IMR-90 (cell line): Measurements from ENCODE around the gene TPD52L2. TPM values are rescaled to one million over a fixed set of nuclear protein-coding genes. Genes with fewer than 3 reads are reported as not detected.

Source experiments
- ATAC-seq: fragments of 200-7000 bp; cut with Tn5 transposase; 2 replicates; pipeline ENCODE4 v1.9.1; 2020; ENCODE audit warnings: low read depth, mild to moderate bottlenecking, moderate library complexity
- BruUV-seq: library from RNA; stranded (reverse); fragments of 400-500 nt; replicated peaks from 2 replicates; lab custom pipeline; 2021; lab: Mats Ljungman, UMichigan
- CTCF ChIA-PET: fragments of 300-600 bp; formaldehyde crosslinking; extraction: SDS; loops from one replicate; lab custom pipeline; 2021; ENCODE audit warnings: antibody characterized with exemption; lab: Yijun Ruan, JAX
- POLR2A ChIA-PET: fragments of 300-600 bp; sonication (Branson Sonifier 250); formaldehyde crosslinking; loops from one replicate; lab custom pipeline; 2022; ENCODE audit warnings: antibody characterized with exemption; ENCODE audit not compliant: unreplicated experiment; lab: Charles Lee
- DNase-seq: peaks from one replicate; pipeline ENCODE4 v3.0.0; 2013
- H2AFZ ChIP-seq: replicated peaks from 2 replicates; pipeline ENCODE3; 2013; ENCODE audit warnings: low read length, mild to moderate bottlenecking; ENCODE audit not compliant: poor library complexity
- H2AK5ac ChIP-seq: 2 replicates; pipeline ENCODE4 v1.6.1; 2013; ENCODE audit warnings: low read depth, low read length, inconsistent platforms
- H2AK9ac ChIP-seq: replicated peaks from 2 replicates; pipeline ENCODE3; 2013; ENCODE audit warnings: mild to moderate bottlenecking, low read depth, low read length, moderate library complexity; ENCODE audit not compliant: poor library complexity
- H2BK120ac ChIP-seq: 2 replicates; pipeline ENCODE4 v1.6.1; 2013; ENCODE audit warnings: low read depth, low read length, inconsistent platforms
- H2BK15ac ChIP-seq: 3 replicates; pipeline ENCODE4 v1.6.1; 2013; ENCODE audit warnings: low read depth, low read length, inconsistent platforms
- H2BK20ac ChIP-seq: 2 replicates; pipeline ENCODE4 v1.6.1; 2013; ENCODE audit warnings: low read depth, mild to moderate bottlenecking, inconsistent platforms, low read length, moderate library complexity
- H2BK5ac ChIP-seq: 2 replicates; pipeline ENCODE4 v1.6.1; 2013; ENCODE audit warnings: mild to moderate bottlenecking, low read depth, low read length, inconsistent platforms; ENCODE audit not compliant: poor library complexity, severe bottlenecking
- H3K14ac ChIP-seq: replicated peaks from 2 replicates; pipeline ENCODE4 v1.6.1; 2013; ENCODE audit warnings: low read depth, low read length, inconsistent platforms
- H3K18ac ChIP-seq: 2 replicates; pipeline ENCODE4 v1.6.1; 2013; ENCODE audit warnings: low read depth, low read length, control low read depth
- H3K23ac ChIP-seq: 2 replicates; pipeline ENCODE4 v1.6.1; 2013; ENCODE audit warnings: low read depth, low read length, inconsistent platforms
- H3K27ac ChIP-seq: 2 replicates; pipeline ENCODE4 v1.5.1; 2013; ENCODE audit warnings: mild to moderate bottlenecking, control low read depth, low read length; ENCODE audit not compliant: insufficient read depth
- H3K27me3 ChIP-seq: 2 replicates; pipeline ENCODE4 v1.6.1; 2013; ENCODE audit warnings: low read length; ENCODE audit not compliant: control insufficient read depth, insufficient read depth
- H3K36me3 ChIP-seq: 2 replicates; pipeline ENCODE4 v1.6.1; 2013; ENCODE audit warnings: low read length, mixed read lengths; ENCODE audit not compliant: control insufficient read depth, insufficient read depth
- H3K4ac ChIP-seq: 2 replicates; pipeline ENCODE4 v1.6.1; 2013; ENCODE audit warnings: low read depth, low read length, inconsistent platforms
- H3K4me1 ChIP-seq: 2 replicates; pipeline ENCODE4 v1.6.1; 2013; ENCODE audit warnings: low read length, mixed read lengths; ENCODE audit not compliant: control insufficient read depth, insufficient read depth
- H3K4me2 ChIP-seq: 2 replicates; pipeline ENCODE4 v1.6.1; 2013; ENCODE audit warnings: low read depth, mild to moderate bottlenecking, control low read depth, low read length, moderate library complexity
- H3K4me3 ChIP-seq: 2 replicates; pipeline ENCODE4 v1.5.1; 2013; ENCODE audit warnings: low read depth, mild to moderate bottlenecking, control low read depth, low read length, moderate library complexity; ENCODE audit not compliant: insufficient read depth
- H3K56ac ChIP-seq: 2 replicates; pipeline ENCODE4 v1.6.1; 2013; ENCODE audit warnings: low read length, inconsistent platforms; ENCODE audit not compliant: insufficient read depth; ENCODE audit errors: extremely low read depth
- H3K79me1 ChIP-seq, 2 experiments: 2 replicates each; pipeline ENCODE4 v1.6.1; 2013; ENCODE audit warnings: low read length in 2 of 2, inconsistent platforms in 1 of 2, low read depth in 1 of 2
- H3K9ac ChIP-seq: 2 replicates; pipeline ENCODE4 v1.6.1; 2013; ENCODE audit warnings: low read depth, low read length, control low read depth
- H3K9me1 ChIP-seq: 2 replicates; pipeline ENCODE4 v1.6.1; 2013; ENCODE audit warnings: low read length, inconsistent platforms; ENCODE audit not compliant: insufficient read depth
- H3K9me3 ChIP-seq: 2 replicates; pipeline ENCODE4 v1.6.1; 2013; ENCODE audit warnings: low read length; ENCODE audit not compliant: control insufficient read depth, insufficient read depth
- H4K20me1 ChIP-seq: 2 replicates; pipeline ENCODE4 v1.6.1; 2013; ENCODE audit warnings: low read length, inconsistent platforms; ENCODE audit not compliant: insufficient read depth
- H4K5ac ChIP-seq: 2 replicates; pipeline ENCODE4 v1.6.1; 2013; ENCODE audit warnings: mild to moderate bottlenecking, low read depth, low read length, control low read depth
- H4K8ac ChIP-seq, 2 experiments: 2 replicates each; pipeline ENCODE4 v1.6.1; 2013; ENCODE audit warnings: low read depth in 2 of 2, low read length in 2 of 2, control low read depth in 1 of 2, inconsistent platforms in 1 of 2
- H4K91ac ChIP-seq: 2 replicates; pipeline ENCODE4 v1.6.1; 2013; ENCODE audit warnings: low read depth, low read length, inconsistent platforms; ENCODE audit not compliant: insufficient read depth
- SMC3 ChIP-seq: fragments of 150-350 bp; IDR thresholded peaks from 2 replicates; pipeline ENCODE4 v1.6.1; 2016; ENCODE audit warnings: low read depth, mild to moderate bottlenecking, antibody characterized with exemption, low read length, moderate library complexity
- WGBS, 2 experiments: methylation state at CpG; one replicate each; pipeline versions ENCODE4 v1.1.5 to v1.1.7; 2013; ENCODE audit warnings: missing lambda C conversion rate in 2 of 2; ENCODE audit not compliant: insufficient read length in 1 of 2; ENCODE audit errors: extremely low coverage in 2 of 2; 5-methylcytosine and 5-hydroxymethylcytosine counted together
- dilution Hi-C: fragments of 300-500 bp; cut with HindIII; formaldehyde crosslinking; loops from one replicate; pipeline ENCODE4 v1.14.3; 2018; ENCODE audit warnings: low sequenced_read_pairs; ENCODE audit not compliant: unreplicated experiment
- in situ Hi-C: fragments of 300-500 bp; cut with MboI; formaldehyde crosslinking; loops from 3 replicates; pipeline ENCODE4 v1.14.3; 2019; ENCODE audit warnings: low sequenced_read_pairs, inconsistent platforms, mixed read lengths
- intact Hi-C: fragments of 100-400 bp; cut with micrococcal nuclease; formaldehyde crosslinking; loops from 2 replicates; pipeline ENCODE4 v1.10.0; 2022
- polyA plus RNA-seq, 3 experiments: library from polyadenylated mRNA; depleted of rRNA; stranded (reverse); fragments of >200 nt; gene quantifications; 2 replicates each; pipeline ENCODE4 v1.2.3, GENCODE V29; 2012; ENCODE audit warnings: low replicate concordance in 1 of 3
- total RNA-seq: library from RNA; depleted of rRNA; stranded (reverse); fragments of >200 nt; gene quantifications from 2 replicates; pipeline ENCODE4 v1.2.3, GENCODE V29; 2012
- TF ChIP-seq, protein P1 (sequence below): conservative IDR thresholded peaks from 2 replicates; pipeline ENCODE4 v1.5.1; 2012; ENCODE audit warnings: mild to moderate bottlenecking, low read depth, low read length, improper control_type of control experiment

The TPD52L2 gene
- total and polyA plus RNA-seq, 2 of the 4 experiments (the other 2 are of a cell fraction): 113 to 189 TPM

DNA sequence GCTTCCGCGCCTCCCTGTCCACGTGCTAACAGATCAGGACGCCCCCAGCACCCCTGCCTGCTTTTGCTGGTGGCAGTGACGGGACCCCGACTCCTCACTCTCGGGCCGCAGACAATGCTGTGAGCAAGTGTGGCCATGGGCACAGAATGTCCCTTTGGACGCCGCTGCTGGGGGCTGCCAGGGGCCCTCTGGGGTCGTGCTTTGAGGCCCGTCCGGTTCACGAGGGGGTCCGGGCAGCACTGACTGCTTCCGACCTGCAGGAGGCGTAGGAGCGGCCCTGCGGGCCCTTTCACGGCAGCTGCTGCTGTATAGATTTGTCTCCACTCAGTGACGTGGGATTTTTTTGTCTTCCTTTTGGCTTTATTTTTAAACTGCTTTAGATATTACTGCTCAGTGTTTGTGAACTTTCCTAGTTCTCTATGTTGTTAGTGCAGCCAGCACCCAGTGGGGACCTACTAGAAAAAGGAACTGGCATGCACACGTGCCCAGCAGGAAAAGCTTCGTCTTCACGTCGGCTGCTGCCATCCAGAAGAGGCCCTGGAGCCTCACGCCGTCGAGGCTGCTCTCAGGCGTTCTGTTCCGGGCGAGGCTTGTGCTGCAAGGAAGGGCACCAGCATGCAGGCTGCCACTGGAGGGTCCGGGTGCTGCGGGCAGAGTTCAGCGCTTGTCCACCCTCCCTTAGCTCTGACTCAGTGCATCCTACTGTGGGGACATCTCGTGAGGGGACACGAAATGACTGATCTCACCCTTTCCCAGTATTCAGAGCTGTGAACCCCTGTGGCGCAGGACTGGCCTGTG, 69.4 kb downstream of the TPD52L2 start:
- dilution Hi-C loops (no loop called here), intact Hi-C loops (no loop called here), in situ Hi-C loops (no loop called here)
- Histone ChIP-seq H3K4me3 (no peak overlapping the region), H2AFZ (no peak overlapping the region), H3K9me3 (no peaks in the 10 kb centered on the region), H3K36me3 (peaks cover 60% of the 10 kb centered on the region), H3K4ac (no peak overlapping the region), H3K14ac (no peak overlapping the region), H3K27ac (no peak overlapping the region), H3K79me1 (peaks cover 34 to 48% of the 10 kb centered on the region in 2 experiments), H3K9ac (no peak overlapping the region), H2BK120ac (no peak overlapping the region), H3K23ac (no peak overlapping the region), H3K18ac (no peak overlapping the region), H2BK5ac (no peak overlapping the region), H2BK20ac (no peak overlapping the region), H3K4me2 (no peak overlapping the region), H4K5ac (no peak overlapping the region), H4K20me1 (peaks cover 50% of the 10 kb centered on the region), H3K56ac (no peak overlapping the region), H2AK5ac (no peak overlapping the region), H3K4me1 (no peaks in the 10 kb centered on the region), H4K8ac (no peak overlapping the region), H4K91ac (no peak overlapping the region), H3K9me1 (peaks cover 12% of the 10 kb centered on the region; the same call in 1 of the 2 replicates), H2AK9ac (no peak overlapping the region), H3K27me3 (no peaks in the 10 kb centered on the region), H2BK15ac (no peak overlapping the region)
- ATAC-seq (0 out of 2 replicates have a peak, but pooled peaks have one; percentile 16), DNase-seq (no peak)
- CTCF ChIA-PET: no interaction called here
- TF ChIP-seq, protein P1, sequence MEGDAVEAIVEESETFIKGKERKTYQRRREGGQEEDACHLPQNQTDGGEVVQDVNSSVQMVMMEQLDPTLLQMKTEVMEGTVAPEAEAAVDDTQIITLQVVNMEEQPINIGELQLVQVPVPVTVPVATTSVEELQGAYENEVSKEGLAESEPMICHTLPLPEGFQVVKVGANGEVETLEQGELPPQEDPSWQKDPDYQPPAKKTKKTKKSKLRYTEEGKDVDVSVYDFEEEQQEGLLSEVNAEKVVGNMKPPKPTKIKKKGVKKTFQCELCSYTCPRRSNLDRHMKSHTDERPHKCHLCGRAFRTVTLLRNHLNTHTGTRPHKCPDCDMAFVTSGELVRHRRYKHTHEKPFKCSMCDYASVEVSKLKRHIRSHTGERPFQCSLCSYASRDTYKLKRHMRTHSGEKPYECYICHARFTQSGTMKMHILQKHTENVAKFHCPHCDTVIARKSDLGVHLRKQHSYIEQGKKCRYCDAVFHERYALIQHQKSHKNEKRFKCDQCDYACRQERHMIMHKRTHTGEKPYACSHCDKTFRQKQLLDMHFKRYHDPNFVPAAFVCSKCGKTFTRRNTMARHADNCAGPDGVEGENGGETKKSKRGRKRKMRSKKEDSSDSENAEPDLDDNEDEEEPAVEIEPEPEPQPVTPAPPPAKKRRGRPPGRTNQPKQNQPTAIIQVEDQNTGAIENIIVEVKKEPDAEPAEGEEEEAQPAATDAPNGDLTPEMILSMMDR: 0 out of 2 replicates have a peak, but pooled peaks have one; percentile 27
- no peak; the same call in 1 of the 2 replicates for TF ChIP-seq SMC3
- 78% methylated on average over 22 of the region's 37 CpGs; no CpG with 5 or more reads in 1 of the 2 experiments for WGBS, 2 experiments
- BruUV-seq: no TSS peak
- POLR2A ChIA-PET: interaction anchor here (0.6 kb wide), 1 partner anchor 13 kb away, joined by 7 read pairs; no protein-coding TSS in a partner anchor
